RWPE1 (cell line): Measurements from ENCODE around the gene MCM3AP.

ENCODE experiments used
- CTCF ChIA-PET: fragments of 350-600 bp; sonication (Branson Sonifier 250); formaldehyde crosslinking; extraction: SDS; loops from one replicate; lab custom pipeline; 2021; lab: Yijun Ruan, JAX
- POLR2A ChIA-PET: fragments of 400-600 bp; formaldehyde crosslinking; extraction: SDS; loops from one replicate; lab custom pipeline; 2020; ENCODE audit warnings: antibody characterized with exemption; ENCODE audit not compliant: low non-redundant PET; lab: Yijun Ruan, JAX
- DNase-seq: peaks from one replicate; pipeline ENCODE4 v3.0.0; 2012; ENCODE audit warnings: low spot score
- H3K27ac ChIP-seq: fragments of 450-650 bp; 2 replicates; pipeline ENCODE4 v1.5.1; 2017
- CTCF ChIP-seq: fragments of 450-650 bp; conservative IDR thresholded peaks from 2 replicates; pipeline ENCODE4 v1.5.1; 2017; ENCODE audit warnings: low read depth, mild to moderate bottlenecking

Gene MCM3AP

GRCh38 chr21:46325073-46325912, 39.9 kb upstream of the MCM3AP start:
- ChIA-PET CTCF (interaction anchor here (0.6 to 0.9 kb wide), 4 partner anchors 10 to 80 kb away, joined by 3 to 5 read pairs (median 3); no protein-coding TSS in a partner anchor), POLR2A (interaction anchor here (0.6 kb wide), 1 partner anchor 151 kb away, joined by 4 read pairs; no protein-coding TSS in a partner anchor)
- peak overlapping the region; percentile 98 for H3K27ac ChIP-seq
- peak; percentile 58 for DNase-seq
- no peak for TF ChIP-seq CTCF

GRCh38 chr21:46324390-46325072, 39.1 kb upstream of the MCM3AP start:
- ChIA-PET CTCF (no interaction called here), POLR2A (interaction anchor here (0.5 to 0.6 kb wide), 2 partner anchors 135 to 151 kb away, joined by 4 read pairs; no protein-coding TSS in a partner anchor)
- peak; percentile 93 for DNase-seq
- TF ChIP-seq CTCF: no peak
- peak overlapping the region; percentile 98 for H3K27ac ChIP-seq

GRCh38 chr21:46323710-46324389, 38.4 kb upstream of the MCM3AP start, which contains the start of the genes C21orf58 and PCNT:
Gene C21orf58 (minus strand): TSS chr21:46323870. CDS start chr21:46322738, 1,132 bp downstream.
Gene PCNT (plus strand): TSS chr21:46324156. CDS start chr21:46324229, 73 bp downstream.
- POLR2A ChIA-PET: interaction anchor here (0.5 kb wide), 1 partner anchor 136 kb away, joined by 4 read pairs; no protein-coding TSS in a partner anchor

GRCh38 chr21:46323227-46323709, 37.9 kb upstream of the MCM3AP start:
- H3K27ac ChIP-seq: peak overlapping the region; percentile 98
- CTCF ChIA-PET: interaction anchor here (0.6 kb wide), 1 partner anchor 37 kb away, joined by 3 read pairs; the partner anchor contains the start of gene YBEY
- POLR2A ChIA-PET: no interaction called here
- no peak for TF ChIP-seq CTCF
- DNase-seq: no peak

More at GRCh38 chr21:46323710-46324389, 38.4 kb upstream of the MCM3AP start, which contains the start of the genes C21orf58 and PCNT:
- peak; percentile 98 for DNase-seq
- CTCF ChIA-PET: interaction anchor here (0.6 kb wide), 1 partner anchor 38 kb away, joined by 3 read pairs; the partner anchor contains the start of gene YBEY
- TF ChIP-seq CTCF: no peak
- peak within 1 kb of the TSS; percentile 98 for H3K27ac ChIP-seq

- CTCF ChIA-PET: no interaction called here
- no peak for TF ChIP-seq CTCF
- no peak for DNase-seq
- peak overlapping the region; percentile 98 for H3K27ac ChIP-seq
- POLR2A ChIA-PET: no interaction called here
Measured at GRCh38 chr21:46322351-46323226, 37.2 kb upstream of the MCM3AP start.
